IMR-90 (cell line): ENCODE data around the gene MDM4. TPM values are rescaled to one million over a fixed set of nuclear protein-coding genes. Genes with fewer than 3 reads are reported as not detected.

ENCODE experiments used
- ATAC-seq: fragments of 200-7000 bp; cut with Tn5 transposase; 2 replicates; pipeline ENCODE4 v1.9.1; 2020; ENCODE audit warnings: low read depth, mild to moderate bottlenecking, moderate library complexity
- BruUV-seq: library from RNA; stranded (reverse); fragments of 400-500 nt; replicated peaks from 2 replicates; lab custom pipeline; 2021; lab: Mats Ljungman, UMichigan
- CTCF ChIA-PET: fragments of 300-600 bp; formaldehyde crosslinking; extraction: SDS; loops from one replicate; lab custom pipeline; 2021; ENCODE audit warnings: antibody characterized with exemption; lab: Yijun Ruan, JAX
- POLR2A ChIA-PET: fragments of 300-600 bp; sonication (Branson Sonifier 250); formaldehyde crosslinking; loops from one replicate; lab custom pipeline; 2022; ENCODE audit warnings: antibody characterized with exemption; ENCODE audit not compliant: unreplicated experiment; lab: Charles Lee
- DNase-seq: peaks from one replicate; pipeline ENCODE4 v3.0.0; 2013
- H2AFZ ChIP-seq: replicated peaks from 2 replicates; pipeline ENCODE3; 2013; ENCODE audit warnings: low read length, mild to moderate bottlenecking; ENCODE audit not compliant: poor library complexity
- H2AK5ac ChIP-seq: 2 replicates; pipeline ENCODE4 v1.6.1; 2013; ENCODE audit warnings: low read depth, low read length, inconsistent platforms
- H2AK9ac ChIP-seq: replicated peaks from 2 replicates; pipeline ENCODE3; 2013; ENCODE audit warnings: mild to moderate bottlenecking, low read depth, low read length, moderate library complexity; ENCODE audit not compliant: poor library complexity
- H2BK120ac ChIP-seq: 2 replicates; pipeline ENCODE4 v1.6.1; 2013; ENCODE audit warnings: low read depth, low read length, inconsistent platforms
- H2BK15ac ChIP-seq: 3 replicates; pipeline ENCODE4 v1.6.1; 2013; ENCODE audit warnings: low read depth, low read length, inconsistent platforms
- H2BK20ac ChIP-seq: 2 replicates; pipeline ENCODE4 v1.6.1; 2013; ENCODE audit warnings: low read depth, mild to moderate bottlenecking, inconsistent platforms, low read length, moderate library complexity
- H2BK5ac ChIP-seq: 2 replicates; pipeline ENCODE4 v1.6.1; 2013; ENCODE audit warnings: mild to moderate bottlenecking, low read depth, low read length, inconsistent platforms; ENCODE audit not compliant: poor library complexity, severe bottlenecking
- H3K14ac ChIP-seq: replicated peaks from 2 replicates; pipeline ENCODE4 v1.6.1; 2013; ENCODE audit warnings: low read depth, low read length, inconsistent platforms
- H3K18ac ChIP-seq: 2 replicates; pipeline ENCODE4 v1.6.1; 2013; ENCODE audit warnings: low read depth, low read length, control low read depth
- H3K23ac ChIP-seq: 2 replicates; pipeline ENCODE4 v1.6.1; 2013; ENCODE audit warnings: low read depth, low read length, inconsistent platforms
- H3K27ac ChIP-seq: 2 replicates; pipeline ENCODE4 v1.5.1; 2013; ENCODE audit warnings: mild to moderate bottlenecking, control low read depth, low read length; ENCODE audit not compliant: insufficient read depth
- H3K27me3 ChIP-seq: 2 replicates; pipeline ENCODE4 v1.6.1; 2013; ENCODE audit warnings: low read length; ENCODE audit not compliant: control insufficient read depth, insufficient read depth
- H3K36me3 ChIP-seq: 2 replicates; pipeline ENCODE4 v1.6.1; 2013; ENCODE audit warnings: low read length, mixed read lengths; ENCODE audit not compliant: control insufficient read depth, insufficient read depth
- H3K4ac ChIP-seq: 2 replicates; pipeline ENCODE4 v1.6.1; 2013; ENCODE audit warnings: low read depth, low read length, inconsistent platforms
- H3K4me1 ChIP-seq: 2 replicates; pipeline ENCODE4 v1.6.1; 2013; ENCODE audit warnings: low read length, mixed read lengths; ENCODE audit not compliant: control insufficient read depth, insufficient read depth
- H3K4me2 ChIP-seq: 2 replicates; pipeline ENCODE4 v1.6.1; 2013; ENCODE audit warnings: low read depth, mild to moderate bottlenecking, control low read depth, low read length, moderate library complexity
- H3K4me3 ChIP-seq: 2 replicates; pipeline ENCODE4 v1.5.1; 2013; ENCODE audit warnings: low read depth, mild to moderate bottlenecking, control low read depth, low read length, moderate library complexity; ENCODE audit not compliant: insufficient read depth
- H3K56ac ChIP-seq: 2 replicates; pipeline ENCODE4 v1.6.1; 2013; ENCODE audit warnings: low read length, inconsistent platforms; ENCODE audit not compliant: insufficient read depth; ENCODE audit errors: extremely low read depth
- H3K79me1 ChIP-seq, 2 experiments: 2 replicates each; pipeline ENCODE4 v1.6.1; 2013; ENCODE audit warnings: low read length in 2 of 2, inconsistent platforms in 1 of 2, low read depth in 1 of 2
- H3K9ac ChIP-seq: 2 replicates; pipeline ENCODE4 v1.6.1; 2013; ENCODE audit warnings: low read depth, low read length, control low read depth
- H3K9me1 ChIP-seq: 2 replicates; pipeline ENCODE4 v1.6.1; 2013; ENCODE audit warnings: low read length, inconsistent platforms; ENCODE audit not compliant: insufficient read depth
- H3K9me3 ChIP-seq: 2 replicates; pipeline ENCODE4 v1.6.1; 2013; ENCODE audit warnings: low read length; ENCODE audit not compliant: control insufficient read depth, insufficient read depth
- H4K20me1 ChIP-seq: 2 replicates; pipeline ENCODE4 v1.6.1; 2013; ENCODE audit warnings: low read length, inconsistent platforms; ENCODE audit not compliant: insufficient read depth
- H4K5ac ChIP-seq: 2 replicates; pipeline ENCODE4 v1.6.1; 2013; ENCODE audit warnings: mild to moderate bottlenecking, low read depth, low read length, control low read depth
- H4K8ac ChIP-seq, 2 experiments: 2 replicates each; pipeline ENCODE4 v1.6.1; 2013; ENCODE audit warnings: low read depth in 2 of 2, low read length in 2 of 2, control low read depth in 1 of 2, inconsistent platforms in 1 of 2
- H4K91ac ChIP-seq: 2 replicates; pipeline ENCODE4 v1.6.1; 2013; ENCODE audit warnings: low read depth, low read length, inconsistent platforms; ENCODE audit not compliant: insufficient read depth
- BHLHE40 ChIP-seq: fragments of 150-350 bp; IDR thresholded peaks from 2 replicates; pipeline ENCODE4 v1.6.1; 2016; ENCODE audit warnings: mild to moderate bottlenecking, low read depth, low read length
- CEBPB ChIP-seq: IDR thresholded peaks from 2 replicates; pipeline ENCODE4 v1.6.1; 2012; ENCODE audit warnings: low read depth, low read length, improper control_type of control experiment
- CHD1 ChIP-seq: IDR thresholded peaks from 2 replicates; pipeline ENCODE4 v1.6.1; 2012; ENCODE audit warnings: low read depth, low read length, improper control_type of control experiment
- MAFK ChIP-seq: IDR thresholded peaks from 2 replicates; pipeline ENCODE4 v1.6.1; 2012; ENCODE audit warnings: low read depth, low read length, improper control_type of control experiment
- MAZ ChIP-seq: IDR thresholded peaks from 2 replicates; pipeline ENCODE4 v1.6.1; 2012; ENCODE audit warnings: low read depth, mild to moderate bottlenecking, low read length, improper control_type of control experiment, moderate library complexity, borderline replicate concordance
- MXI1 ChIP-seq: IDR thresholded peaks from 2 replicates; pipeline ENCODE4 v1.6.1; 2012; ENCODE audit warnings: low read depth, mild to moderate bottlenecking, low read length, moderate library complexity, borderline replicate concordance
- NFE2L2 ChIP-seq: fragments of 150-350 bp; IDR thresholded peaks from 2 replicates; pipeline ENCODE4 v1.6.1; 2016; ENCODE audit warnings: low read depth, mild to moderate bottlenecking, low read length
- POLR2A ChIP-seq: IDR thresholded peaks from 2 replicates; pipeline ENCODE4 v1.6.1; 2012; ENCODE audit warnings: mild to moderate bottlenecking, low read depth, low read length
- RAD21 ChIP-seq: IDR thresholded peaks from 2 replicates; pipeline ENCODE4 v1.6.1; 2012; ENCODE audit warnings: low read length, improper control_type of control experiment
- RCOR1 ChIP-seq: IDR thresholded peaks from 2 replicates; pipeline ENCODE4 v1.6.1; 2012; ENCODE audit warnings: mild to moderate bottlenecking, low read length, improper control_type of control experiment; ENCODE audit not compliant: insufficient replicate concordance
- RFX5 ChIP-seq: IDR thresholded peaks from 2 replicates; pipeline ENCODE4 v1.8.0; 2012; ENCODE audit warnings: low read depth, mild to moderate bottlenecking, low read length, moderate library complexity
- SMC3 ChIP-seq: fragments of 150-350 bp; IDR thresholded peaks from 2 replicates; pipeline ENCODE4 v1.6.1; 2016; ENCODE audit warnings: low read depth, mild to moderate bottlenecking, antibody characterized with exemption, low read length, moderate library complexity
- WGBS, 2 experiments: methylation state at CpG; one replicate each; pipeline versions ENCODE4 v1.1.5 to v1.1.7; 2013; ENCODE audit warnings: missing lambda C conversion rate in 2 of 2; ENCODE audit not compliant: insufficient read length in 1 of 2; ENCODE audit errors: extremely low coverage in 2 of 2; 5-methylcytosine and 5-hydroxymethylcytosine counted together
- dilution Hi-C: fragments of 300-500 bp; cut with HindIII; formaldehyde crosslinking; loops from one replicate; pipeline ENCODE4 v1.14.3; 2018; ENCODE audit warnings: low sequenced_read_pairs; ENCODE audit not compliant: unreplicated experiment
- in situ Hi-C: fragments of 300-500 bp; cut with MboI; formaldehyde crosslinking; loops from 3 replicates; pipeline ENCODE4 v1.14.3; 2019; ENCODE audit warnings: low sequenced_read_pairs, inconsistent platforms, mixed read lengths
- intact Hi-C: fragments of 100-400 bp; cut with micrococcal nuclease; formaldehyde crosslinking; loops from 2 replicates; pipeline ENCODE4 v1.10.0; 2022
- polyA plus RNA-seq, 3 experiments: library from polyadenylated mRNA; depleted of rRNA; stranded (reverse); fragments of >200 nt; gene quantifications; 2 replicates each; pipeline ENCODE4 v1.2.3, GENCODE V29; 2012; ENCODE audit warnings: low replicate concordance in 1 of 3
- total RNA-seq: library from RNA; depleted of rRNA; stranded (reverse); fragments of >200 nt; gene quantifications from 2 replicates; pipeline ENCODE4 v1.2.3, GENCODE V29; 2012
- TF ChIP-seq, protein P1 (sequence below): conservative IDR thresholded peaks from 2 replicates; pipeline ENCODE4 v1.5.1; 2012; ENCODE audit warnings: mild to moderate bottlenecking, low read depth, low read length, improper control_type of control experiment
- TF ChIP-seq, protein P2 (sequence below): fragments of 150-350 bp; IDR thresholded peaks from 2 replicates; pipeline ENCODE4 v1.6.1; 2017; ENCODE audit warnings: mild to moderate bottlenecking, antibody characterized with exemption, low read length, low read depth
- TF ChIP-seq, protein P3 (sequence below): fragments of 150-350 bp; IDR thresholded peaks from 2 replicates; pipeline ENCODE4 v1.6.1; 2016; ENCODE audit warnings: low read depth, mild to moderate bottlenecking, low read length, moderate library complexity, borderline replicate concordance

Gene MDM4
- total and polyA plus RNA-seq, 2 of the 4 experiments (the other 2 are of a cell fraction) = 7.4 to 20.1 TPM

DNA sequence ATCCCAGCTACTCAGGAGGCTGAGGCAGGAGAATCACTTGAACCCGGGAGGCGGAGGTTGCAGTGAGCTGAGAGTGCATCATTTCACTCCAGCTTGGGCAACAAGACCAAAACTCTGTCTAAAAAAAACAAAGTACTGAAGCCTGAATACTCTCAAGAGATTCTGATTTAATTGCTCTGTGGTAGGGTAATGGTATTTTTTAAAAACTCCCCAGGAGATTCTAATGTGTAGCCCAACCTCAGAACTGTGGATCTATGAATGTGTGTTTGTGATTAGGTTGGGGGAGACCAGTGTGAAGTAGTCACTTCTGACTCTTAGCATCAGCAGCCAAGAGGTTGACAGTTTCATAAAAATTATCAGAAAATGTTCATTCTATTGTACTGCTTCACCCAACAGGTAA is 43.5 kb upstream of the MDM4 start:
- Histone ChIP-seq H4K91ac (no peak overlapping the region), H2BK20ac (no peak overlapping the region), H3K9me1 (peaks cover 14% of the 10 kb centered on the region; the same call in 1 of the 2 replicates), H2BK120ac (no peak overlapping the region), H2AK5ac (no peak overlapping the region), H3K27ac (no peak overlapping the region), H3K4me2 (no peak overlapping the region), H3K4me3 (no peak overlapping the region), H2AFZ (no peak overlapping the region), H2AK9ac (no peak overlapping the region), H4K20me1 (peaks cover 16% of the 10 kb centered on the region), H2BK15ac (no peak overlapping the region), H4K5ac (no peak overlapping the region), H3K9ac (no peak overlapping the region), H2BK5ac (no peak overlapping the region), H4K8ac (no peak overlapping the region), H3K56ac (no peak overlapping the region), H3K36me3 (peaks cover 1% of the 10 kb centered on the region; the same call in 1 of the 2 replicates), H3K4ac (no peak overlapping the region), H3K14ac (no peak overlapping the region), H3K18ac (no peak overlapping the region), H3K4me1 (peaks cover 6% of the 10 kb centered on the region; the same call in 1 of the 2 replicates), H3K79me1 (no peaks in the 10 kb centered on the region), H3K27me3 (peaks cover 4% of the 10 kb centered on the region; the same call in 1 of the 2 replicates), H3K23ac (no peak overlapping the region), H3K9me3 (no peaks in the 10 kb centered on the region)
- POLR2A ChIA-PET = no interaction called here
- CTCF ChIA-PET = no interaction called here
- ATAC-seq = no peak
- TF ChIP-seq RFX5 = no peak
- no peak for TF ChIP-seq CHD1
- TF ChIP-seq MXI1 = no peak
- no peak for TF ChIP-seq MAZ
- TF ChIP-seq RAD21 = no peak
- no peak for TF ChIP-seq RCOR1
- TF ChIP-seq MAFK = no peak
- no peak for TF ChIP-seq BHLHE40
- no peak for TF ChIP-seq SMC3
- no peak for TF ChIP-seq CEBPB
- TF ChIP-seq, protein P1, sequence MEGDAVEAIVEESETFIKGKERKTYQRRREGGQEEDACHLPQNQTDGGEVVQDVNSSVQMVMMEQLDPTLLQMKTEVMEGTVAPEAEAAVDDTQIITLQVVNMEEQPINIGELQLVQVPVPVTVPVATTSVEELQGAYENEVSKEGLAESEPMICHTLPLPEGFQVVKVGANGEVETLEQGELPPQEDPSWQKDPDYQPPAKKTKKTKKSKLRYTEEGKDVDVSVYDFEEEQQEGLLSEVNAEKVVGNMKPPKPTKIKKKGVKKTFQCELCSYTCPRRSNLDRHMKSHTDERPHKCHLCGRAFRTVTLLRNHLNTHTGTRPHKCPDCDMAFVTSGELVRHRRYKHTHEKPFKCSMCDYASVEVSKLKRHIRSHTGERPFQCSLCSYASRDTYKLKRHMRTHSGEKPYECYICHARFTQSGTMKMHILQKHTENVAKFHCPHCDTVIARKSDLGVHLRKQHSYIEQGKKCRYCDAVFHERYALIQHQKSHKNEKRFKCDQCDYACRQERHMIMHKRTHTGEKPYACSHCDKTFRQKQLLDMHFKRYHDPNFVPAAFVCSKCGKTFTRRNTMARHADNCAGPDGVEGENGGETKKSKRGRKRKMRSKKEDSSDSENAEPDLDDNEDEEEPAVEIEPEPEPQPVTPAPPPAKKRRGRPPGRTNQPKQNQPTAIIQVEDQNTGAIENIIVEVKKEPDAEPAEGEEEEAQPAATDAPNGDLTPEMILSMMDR = no peak
- TF ChIP-seq, protein P2, sequence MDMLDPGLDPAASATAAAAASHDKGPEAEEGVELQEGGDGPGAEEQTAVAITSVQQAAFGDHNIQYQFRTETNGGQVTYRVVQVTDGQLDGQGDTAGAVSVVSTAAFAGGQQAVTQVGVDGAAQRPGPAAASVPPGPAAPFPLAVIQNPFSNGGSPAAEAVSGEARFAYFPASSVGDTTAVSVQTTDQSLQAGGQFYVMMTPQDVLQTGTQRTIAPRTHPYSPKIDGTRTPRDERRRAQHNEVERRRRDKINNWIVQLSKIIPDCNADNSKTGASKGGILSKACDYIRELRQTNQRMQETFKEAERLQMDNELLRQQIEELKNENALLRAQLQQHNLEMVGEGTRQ = no peak
- TF ChIP-seq, protein P3, sequence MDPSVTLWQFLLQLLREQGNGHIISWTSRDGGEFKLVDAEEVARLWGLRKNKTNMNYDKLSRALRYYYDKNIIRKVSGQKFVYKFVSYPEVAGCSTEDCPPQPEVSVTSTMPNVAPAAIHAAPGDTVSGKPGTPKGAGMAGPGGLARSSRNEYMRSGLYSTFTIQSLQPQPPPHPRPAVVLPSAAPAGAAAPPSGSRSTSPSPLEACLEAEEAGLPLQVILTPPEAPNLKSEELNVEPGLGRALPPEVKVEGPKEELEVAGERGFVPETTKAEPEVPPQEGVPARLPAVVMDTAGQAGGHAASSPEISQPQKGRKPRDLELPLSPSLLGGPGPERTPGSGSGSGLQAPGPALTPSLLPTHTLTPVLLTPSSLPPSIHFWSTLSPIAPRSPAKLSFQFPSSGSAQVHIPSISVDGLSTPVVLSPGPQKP = no peak
- TF ChIP-seq NFE2L2 = no peak
- no peak for TF ChIP-seq POLR2A
- no peak for DNase-seq
- dilution Hi-C loops (no loop called here), intact Hi-C loops (no loop called here), in situ Hi-C loops (no loop called here)
- no CpG with 5 or more reads among the region's 2 CpGs for WGBS, 2 experiments
- BruUV-seq = no TSS peak
